CD14-positive monocyte (primary cell): Measurements from ENCODE around the gene PLXNA2. TPM values are rescaled to one million over a fixed set of nuclear protein-coding genes. Genes with fewer than 3 reads are reported as not detected.

Source experiments
- DNase-seq, 3 donors: peaks; one replicate each; pipeline ENCODE4 v3.0.0-alpha.2; 2011 to 2022
- H2AFZ ChIP-seq: 2 replicates; pipeline ENCODE4 v1.6.0; 2012; ENCODE audit warnings: mild to moderate bottlenecking, low read depth, low read length, inconsistent platforms; ENCODE audit not compliant: insufficient read depth, poor library complexity, severe bottlenecking
- H3K27ac ChIP-seq, 2 donors: 1 replicate in 1 of 2; 2 replicates in 1 of 2; pipeline ENCODE4 v1.5.1; 2012 to 2013; ENCODE audit warnings: low read length in 2 of 2, control low read depth in 1 of 2, inconsistent platforms in 1 of 2, low read depth in 1 of 2, mild to moderate bottlenecking in 1 of 2
- H3K27me3 ChIP-seq, 2 donors: one replicate each; pipeline versions ENCODE4 v1.6.0 to v1.6.1; 2011 to 2013; ENCODE audit warnings: low read length in 2 of 2; ENCODE audit not compliant: control insufficient read depth in 2 of 2, insufficient read depth in 2 of 2
- H3K36me3 ChIP-seq, 2 donors: replicated peaks in 1 of 2; 1 replicate in 1 of 2; 2 replicates in 1 of 2; pipeline versions ENCODE4 v1.5.1 to v1.6.1; 2012 to 2013; ENCODE audit warnings: low read length in 2 of 2, control low read depth in 1 of 2, inconsistent platforms in 1 of 2, mild to moderate bottlenecking in 1 of 2; ENCODE audit not compliant: insufficient read depth in 2 of 2, control insufficient read depth in 1 of 2
- H3K4me1 ChIP-seq, 2 donors: 1 replicate in 1 of 2; 2 replicates in 1 of 2; pipeline versions ENCODE4 v1.5.1 to v1.6.1; 2012 to 2013; ENCODE audit warnings: low read length in 2 of 2, control low read depth in 1 of 2, inconsistent platforms in 1 of 2, mild to moderate bottlenecking in 1 of 2, moderate library complexity in 1 of 2; ENCODE audit not compliant: insufficient read depth in 2 of 2, control insufficient read depth in 1 of 2
- H3K4me2 ChIP-seq: replicated peaks from 2 replicates; pipeline ENCODE3; 2012; ENCODE audit warnings: low read length, moderate library complexity, mild to moderate bottlenecking; ENCODE audit not compliant: poor library complexity, severe bottlenecking; ENCODE audit errors: extremely low read depth
- H3K4me3 ChIP-seq, 3 experiments: fragments of 200-600 bp in 1 of 3; sonication (generic) in 1 of 3; replicated peaks in 1 of 3; 1 replicate in 2 of 3; 2 replicates in 1 of 3; pipeline ENCODE4 v1.5.1; 2011 to 2013; ENCODE audit warnings: low read length in 3 of 3, mild to moderate bottlenecking in 3 of 3, control low read depth in 2 of 3, low read depth in 2 of 3, inconsistent platforms in 1 of 3, moderate library complexity in 1 of 3
- H3K79me2 ChIP-seq: 2 replicates; pipeline ENCODE4 v1.6.0; 2012; ENCODE audit warnings: mild to moderate bottlenecking, control low read depth, inconsistent platforms, low read length, moderate library complexity; ENCODE audit not compliant: insufficient read depth
- H3K9ac ChIP-seq: 2 replicates; pipeline ENCODE4 v1.6.0; 2017; ENCODE audit warnings: low read length, mild to moderate bottlenecking; ENCODE audit not compliant: insufficient read depth, poor library complexity, severe bottlenecking
- H3K9me3 ChIP-seq, 2 donors: replicated peaks in 1 of 2; 1 replicate in 1 of 2; 2 replicates in 1 of 2; pipeline versions ENCODE4 v1.5.1 to v1.6.1; 2012 to 2013; ENCODE audit warnings: low read length in 2 of 2, control low read depth in 1 of 2; ENCODE audit not compliant: control insufficient read depth in 1 of 2, insufficient read depth in 1 of 2
- H4K20me1 ChIP-seq: 2 replicates; pipeline ENCODE4 v1.6.0; 2012; ENCODE audit warnings: mild to moderate bottlenecking, low read length, control low read depth, moderate library complexity; ENCODE audit not compliant: insufficient read depth
- H3K27ac Mint-ChIP-seq, 7 donors: one replicate each; pipeline ENCODE4 v1.8.0; 2020; ENCODE audit warnings: mild to moderate bottlenecking in 7 of 7, mixed read lengths in 7 of 7, moderate library complexity in 6 of 7, inconsistent platforms in 2 of 7
- H3K27me3 Mint-ChIP-seq, 3 donors: one replicate each; pipeline ENCODE4 v1.8.0; 2021 to 2022; ENCODE audit warnings: low read depth in 3 of 3, mild to moderate bottlenecking in 3 of 3, mixed read lengths in 3 of 3, moderate library complexity in 3 of 3, inconsistent platforms in 1 of 3
- H3K36me3 Mint-ChIP-seq, 2 donors: one replicate each; pipeline ENCODE4 v1.8.0; 2020; ENCODE audit warnings: mixed read lengths in 2 of 2, inconsistent platforms in 1 of 2, mild to moderate bottlenecking in 1 of 2
- H3K4me1 Mint-ChIP-seq: one replicate; pipeline ENCODE4 v1.8.0; 2020; ENCODE audit warnings: mild to moderate bottlenecking, mixed read lengths
- H3K4me3 Mint-ChIP-seq, 2 donors: one replicate each; pipeline ENCODE4 v1.8.0; 2020; ENCODE audit warnings: mild to moderate bottlenecking in 2 of 2, mixed read lengths in 2 of 2, moderate library complexity in 1 of 2
- H3K9me3 Mint-ChIP-seq, 7 donors: one replicate each; pipeline ENCODE4 v1.8.0; 2020 to 2022; ENCODE audit warnings: mixed read lengths in 7 of 7, mild to moderate bottlenecking in 6 of 7, moderate library complexity in 6 of 7, inconsistent platforms in 2 of 7
- WGBS: methylation state at CpG from one replicate; pipeline ENCODE4 v1.1.5; 2013; ENCODE audit warnings: missing lambda C conversion rate; ENCODE audit not compliant: insufficient coverage; 5-methylcytosine and 5-hydroxymethylcytosine counted together
- intact Hi-C, 2 donors: fragments of 100-400 bp; cut with micrococcal nuclease; formaldehyde crosslinking; loops; one replicate each; pipeline versions ENCODE4 v1.15.0 to v1.15.1; 2023
- polyA plus RNA-seq, 3 donors: library from polyadenylated mRNA; depleted of rRNA in 1 of 3; unstranded in 2 of 3; stranded (reverse) in 1 of 3; fragments of 300-500 nt in 2 of 3; fragments of >200 nt in 1 of 3; fragmentation: Illumina TruSeq in 2 of 3; gene quantifications; 1 replicate in 2 of 3; 2 replicates in 1 of 3; pipeline ENCODE4 v1.2.3, GENCODE V29; 2012 to 2021
- TF ChIP-seq, protein P1 (sequence below): fragments of 200-600 bp; IDR thresholded peaks from one replicate; pipeline ENCODE4 v1.8.0; 2022; ENCODE audit warnings: antibody characterized with exemption, mild to moderate bottlenecking

Gene PLXNA2
- polyA plus RNA-seq, 3 donors, result 0.75 to 2.1 (median 1.1) TPM

DNA sequence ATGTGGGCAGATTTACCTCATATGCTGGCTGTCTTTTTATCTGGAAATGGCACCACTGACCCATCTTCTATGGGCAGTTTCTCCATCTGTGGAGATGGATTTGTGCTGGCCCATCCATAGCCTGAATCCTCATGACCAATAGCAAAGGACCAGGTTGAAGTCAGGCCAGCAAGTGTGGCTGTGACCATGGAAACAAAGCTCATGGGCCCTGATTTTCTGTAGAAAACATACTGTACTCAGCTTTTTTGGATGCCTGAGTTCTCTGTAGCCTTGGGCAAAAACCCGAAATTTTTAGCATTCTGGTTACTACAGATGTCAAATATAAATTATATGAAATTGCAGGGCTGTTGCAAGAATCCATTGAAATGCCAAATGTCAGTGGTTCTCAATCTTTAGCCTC, 155.0 kb downstream of the PLXNA2 start:
- WGBS, result no CpG with 5 or more reads among the region's 1 CpG
- Histone ChIP-seq H3K27ac (no peak overlapping the region), H3K4me2 (no peak overlapping the region), H2AFZ (no peak overlapping the region), H4K20me1 (no peaks in the 10 kb centered on the region), H3K79me2 (no peaks in the 10 kb centered on the region), H3K27me3 (no peaks in the 10 kb centered on the region), H3K9ac (no peak overlapping the region), H3K4me1 (peaks cover 7 to 11% of the 10 kb centered on the region in 2 donors), H3K4me3 (no peak overlapping the region), H3K9me3 (no peaks in the 10 kb centered on the region), H3K36me3 (no peaks in the 10 kb centered on the region)
- Mint-ChIP-seq H3K36me3 (peaks cover 5 to 6% of the 10 kb centered on the region in 2 donors), H3K4me1 (peaks cover 14% of the 10 kb centered on the region), H3K4me3 (no peak overlapping the region), H3K9me3 (no peaks in the 10 kb centered on the region), H3K27ac (no peak overlapping the region), H3K27me3 (peaks cover 0 to 4% (median 1%) of the 10 kb centered on the region in 3 donors)
- DNase-seq, result no peak
- intact Hi-C loops, result no loop called here
- TF ChIP-seq, protein P1, sequence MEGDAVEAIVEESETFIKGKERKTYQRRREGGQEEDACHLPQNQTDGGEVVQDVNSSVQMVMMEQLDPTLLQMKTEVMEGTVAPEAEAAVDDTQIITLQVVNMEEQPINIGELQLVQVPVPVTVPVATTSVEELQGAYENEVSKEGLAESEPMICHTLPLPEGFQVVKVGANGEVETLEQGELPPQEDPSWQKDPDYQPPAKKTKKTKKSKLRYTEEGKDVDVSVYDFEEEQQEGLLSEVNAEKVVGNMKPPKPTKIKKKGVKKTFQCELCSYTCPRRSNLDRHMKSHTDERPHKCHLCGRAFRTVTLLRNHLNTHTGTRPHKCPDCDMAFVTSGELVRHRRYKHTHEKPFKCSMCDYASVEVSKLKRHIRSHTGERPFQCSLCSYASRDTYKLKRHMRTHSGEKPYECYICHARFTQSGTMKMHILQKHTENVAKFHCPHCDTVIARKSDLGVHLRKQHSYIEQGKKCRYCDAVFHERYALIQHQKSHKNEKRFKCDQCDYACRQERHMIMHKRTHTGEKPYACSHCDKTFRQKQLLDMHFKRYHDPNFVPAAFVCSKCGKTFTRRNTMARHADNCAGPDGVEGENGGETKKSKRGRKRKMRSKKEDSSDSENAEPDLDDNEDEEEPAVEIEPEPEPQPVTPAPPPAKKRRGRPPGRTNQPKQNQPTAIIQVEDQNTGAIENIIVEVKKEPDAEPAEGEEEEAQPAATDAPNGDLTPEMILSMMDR, result no peak

DNA sequence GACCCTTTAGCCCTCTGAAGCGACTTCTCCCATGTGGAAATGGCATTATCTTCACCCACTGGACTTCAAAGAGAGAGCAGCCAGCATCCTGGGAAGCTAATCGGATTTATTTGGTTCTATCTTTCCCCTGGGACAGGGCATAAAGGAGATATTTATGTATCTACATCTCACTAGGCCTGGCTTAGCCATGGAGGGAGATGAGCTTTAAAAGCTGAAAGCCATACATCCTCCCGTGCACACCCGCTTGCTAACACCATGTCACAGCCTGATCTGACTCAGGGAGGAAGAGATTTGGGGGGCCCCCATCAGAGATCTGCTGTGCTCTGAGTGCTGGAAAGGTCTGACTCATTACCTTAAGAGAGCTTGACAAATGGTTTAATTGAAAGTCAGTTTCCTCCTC, 155.9 kb downstream of the PLXNA2 start:
- Histone ChIP-seq H3K36me3 (no peaks in the 10 kb centered on the region), H4K20me1 (no peaks in the 10 kb centered on the region), H3K9ac (no peak overlapping the region), H3K9me3 (no peaks in the 10 kb centered on the region), H3K4me1 (peaks cover 7 to 11% of the 10 kb centered on the region in 2 donors), H3K4me2 (no peak overlapping the region), H3K4me3 (no peak overlapping the region), H3K27me3 (no peaks in the 10 kb centered on the region), H2AFZ (no peak overlapping the region), H3K79me2 (no peaks in the 10 kb centered on the region), H3K27ac (no peak overlapping the region)
- intact Hi-C loops, result no loop called here
- 88% methylated on average over 3 of the region's 4 CpGs for WGBS
- Mint-ChIP-seq H3K27me3 (peaks cover 0 to 4% (median 1%) of the 10 kb centered on the region in 3 donors), H3K27ac (no peak overlapping the region), H3K9me3 (no peaks in the 10 kb centered on the region), H3K4me3 (no peak overlapping the region), H3K36me3 (peaks cover 5 to 6% of the 10 kb centered on the region in 2 donors), H3K4me1 (peaks cover 14% of the 10 kb centered on the region)
- TF ChIP-seq, protein P1, result no peak
- no peak for DNase-seq
